GM19468 (cell line): ENCODE results near the gene GRB2.
"Not testable (repeated sequence)": the region's sequence is repeated elsewhere in the genome, so short reads cannot be mapped to it uniquely, and the experiment has no call there.

ENCODE experiments used
- ATAC-seq: cut with Tn5 transposase; IDR thresholded peaks from one replicate; pipeline ENCODE4 v1.9.1; 2021; ENCODE audit warnings: mild to moderate bottlenecking, moderate library complexity, moderate number of reproducible peaks; ENCODE audit not compliant: unreplicated experiment; ENCODE audit errors: extremely low read depth

GRB2 gene

GRCh38 chr17:75405365-75406221 lies at the start of gene GRB2:
Gene GRB2, minus strand, starts transcription at chr17:75405678. Its CDS starts 12,050 bp downstream, at chr17:75393628.
- peak; percentile 86 for ATAC-seq

GRCh38 chr17:75454672-75455071 lies 49.2 kb upstream of the GRB2 start:
- not testable (repeated sequence) for ATAC-seq

DNA sequence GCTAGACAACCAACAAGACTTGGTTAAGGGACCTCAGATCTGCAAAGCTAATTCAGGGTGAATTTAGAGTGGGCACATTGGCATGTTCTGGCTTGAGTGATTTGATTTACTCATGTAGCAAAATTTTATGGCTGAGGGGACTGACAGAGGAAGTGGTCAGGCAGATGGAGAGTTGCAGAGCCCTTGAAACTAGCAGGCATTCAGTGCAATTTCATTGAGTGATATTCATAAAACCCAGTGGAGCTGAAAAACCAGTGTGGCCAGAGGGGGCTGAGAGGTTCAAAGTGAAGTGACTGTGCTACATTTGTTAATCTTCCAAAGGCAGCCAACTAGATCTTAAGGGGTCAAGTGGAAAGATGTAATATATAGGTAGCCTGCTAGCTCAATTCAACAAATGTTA lies 48.7 kb upstream of the GRB2 start:
- ATAC-seq: no peak

GRCh38 chr17:75450270-75450669 lies 44.8 kb upstream of the GRB2 start:
- no peak for ATAC-seq

GRCh38 chr17:75447951-75448856 lies 42.7 kb upstream of the GRB2 start:
- no peak for ATAC-seq

- not testable (repeated sequence) for ATAC-seq
Measured at GRCh38 chr17:75445896-75446295, 40.4 kb upstream of the GRB2 start.

- no peak for ATAC-seq
Measured at GRCh38 chr17:75445296-75445695, 39.8 kb upstream of the GRB2 start.

DNA sequence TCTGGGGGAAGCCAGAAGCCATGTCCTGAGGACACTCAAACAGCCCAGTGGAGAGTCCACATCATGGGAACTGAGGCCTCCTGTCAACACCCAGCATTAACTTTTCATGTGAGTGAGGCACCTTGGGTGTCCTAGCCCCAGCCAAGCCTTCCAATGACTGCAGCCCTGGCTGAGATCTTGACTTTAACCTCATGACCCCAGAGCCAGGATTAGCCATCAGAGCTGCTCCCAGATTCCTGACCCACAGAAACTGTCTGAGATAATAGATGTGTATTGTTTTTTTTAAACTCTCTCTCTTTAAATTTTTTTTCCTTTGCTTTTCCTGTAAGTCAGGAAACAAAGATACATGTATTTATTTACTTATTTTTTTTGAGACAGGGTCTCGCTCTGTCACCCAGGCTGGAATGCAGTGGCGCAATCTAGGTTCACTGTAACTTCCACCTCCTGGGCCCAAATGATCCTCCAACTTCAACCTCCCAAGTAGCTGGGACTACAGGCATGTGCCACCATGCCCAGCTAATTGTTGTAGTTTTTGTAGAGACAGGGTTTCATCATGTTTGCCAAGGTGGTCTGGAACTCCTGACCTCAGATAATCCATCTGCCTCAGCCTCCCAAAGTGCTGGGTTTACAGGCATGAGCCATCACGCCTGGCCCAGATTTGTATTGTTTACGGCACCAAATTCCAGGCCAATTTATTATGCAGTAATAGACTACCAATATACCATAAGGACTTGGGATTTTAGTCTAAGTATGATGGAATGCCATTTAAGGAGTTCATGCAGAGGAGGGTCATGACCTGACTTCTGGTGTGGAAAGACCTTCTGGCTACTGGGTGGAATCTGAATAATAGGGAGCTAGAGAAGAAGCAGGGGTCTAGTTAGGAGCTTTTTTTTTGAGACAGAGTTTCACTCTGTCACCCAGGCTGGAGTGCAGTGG lies 37.0 kb upstream of the GRB2 start:
- no peak for ATAC-seq

GRCh38 chr17:75440738-75441448 lies 35.4 kb upstream of the GRB2 start:
- no peak for ATAC-seq

- ATAC-seq: no peak
Measured at GRCh38 chr17:75439287-75439686, 33.8 kb upstream of the GRB2 start.

GRCh38 chr17:75437404-75437803 lies 31.9 kb upstream of the GRB2 start:
- not testable (repeated sequence) for ATAC-seq

GRCh38 chr17:75434433-75434832 lies 29.0 kb upstream of the GRB2 start:
- not testable (repeated sequence) for ATAC-seq

GRCh38 chr17:75433218-75433783 lies 27.8 kb upstream of the GRB2 start:
- ATAC-seq: no peak

- no peak for ATAC-seq
Measured at GRCh38 chr17:75430159-75430974, 24.9 kb upstream of the GRB2 start.

DNA sequence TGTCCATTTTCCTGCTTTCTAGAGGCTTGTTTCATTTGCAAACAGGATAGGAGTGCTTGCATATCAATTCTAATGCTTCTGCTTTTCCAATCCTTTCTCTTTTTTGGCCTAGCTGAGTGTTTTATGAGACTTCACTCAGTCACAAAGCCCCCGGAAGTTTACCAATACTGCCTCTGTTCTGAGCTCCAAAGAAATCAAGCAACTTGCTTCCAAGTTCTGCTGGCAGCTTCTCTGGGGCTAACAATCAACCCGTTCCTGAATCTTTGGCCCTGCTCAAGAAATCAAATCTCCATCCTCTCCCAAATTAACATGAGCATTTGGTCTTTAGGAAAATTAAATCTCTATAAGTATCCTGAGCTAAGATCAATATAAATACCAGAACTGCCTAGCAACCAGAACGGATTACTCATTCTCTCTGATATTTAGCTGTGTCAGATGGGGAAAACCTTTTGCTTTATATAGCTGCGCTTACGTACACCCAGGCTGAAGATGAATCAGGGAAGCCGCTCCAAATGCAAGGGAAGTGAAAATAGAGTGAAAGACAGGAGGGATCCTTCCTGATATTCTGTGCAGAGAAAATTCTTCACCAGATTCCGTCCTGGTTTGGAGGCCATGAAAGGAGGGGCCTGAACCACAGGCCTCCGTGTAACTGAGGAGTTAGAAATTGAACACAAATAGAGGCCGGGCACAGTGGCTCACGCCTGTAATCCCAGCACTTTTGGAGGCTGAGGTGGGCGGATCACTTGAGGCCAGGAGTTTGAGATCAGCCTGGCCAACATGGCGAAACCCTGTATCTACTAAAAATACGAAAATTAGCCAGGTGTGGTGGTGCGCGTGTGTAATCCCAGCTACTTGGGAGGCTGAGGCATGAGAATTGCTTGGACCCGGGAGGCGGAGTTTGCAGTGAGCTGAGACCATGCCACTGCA lies 23.3 kb upstream of the GRB2 start:
- ATAC-seq: no peak

DNA sequence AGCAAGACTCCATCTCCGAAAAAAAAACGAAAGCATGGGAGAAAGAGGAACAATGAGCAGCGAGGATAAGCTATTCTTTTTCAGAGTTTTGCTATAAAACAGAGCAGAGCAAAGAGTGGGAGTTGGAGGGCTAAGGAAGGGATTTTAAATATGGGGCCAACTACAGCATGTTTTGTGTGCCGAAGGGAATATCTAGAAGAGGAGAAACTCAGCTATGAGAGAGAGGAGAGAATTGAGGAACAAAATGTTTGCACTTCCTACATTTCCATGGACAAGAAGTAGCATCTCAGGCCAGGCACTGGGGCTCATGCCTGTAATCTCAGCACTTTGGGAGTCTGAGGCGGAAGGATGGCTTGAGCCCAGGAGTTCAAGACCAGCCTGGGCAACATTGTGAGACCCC lies 13.1 kb upstream of the GRB2 start:
- no peak for ATAC-seq

- ATAC-seq: no peak
Measured at GRCh38 chr17:75417054-75417580, 11.6 kb upstream of the GRB2 start.
